ENCODE results near the gene RASL10B.

RASL10B gene

DNA sequence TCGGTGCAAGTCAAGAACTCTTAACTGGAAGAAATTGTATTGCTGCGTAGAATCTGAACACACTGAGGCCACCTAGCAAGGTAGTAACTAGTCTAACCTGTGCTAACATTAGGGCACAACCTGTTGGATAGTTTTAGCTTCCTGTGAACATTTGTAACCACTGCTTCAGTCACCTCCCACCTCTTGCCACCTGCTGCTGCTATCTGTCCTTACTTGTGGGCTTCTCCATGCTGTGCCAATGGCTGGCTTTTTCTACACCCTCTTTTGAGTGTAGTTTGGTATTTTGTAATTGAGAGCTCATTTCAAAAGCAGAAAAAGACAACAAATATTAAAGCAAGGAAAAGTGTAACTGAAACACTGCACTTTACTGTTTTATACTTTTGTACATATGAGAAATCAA lies 7.7 kb upstream of the RASL10B start:
- DNase-seq: no peak

DNA sequence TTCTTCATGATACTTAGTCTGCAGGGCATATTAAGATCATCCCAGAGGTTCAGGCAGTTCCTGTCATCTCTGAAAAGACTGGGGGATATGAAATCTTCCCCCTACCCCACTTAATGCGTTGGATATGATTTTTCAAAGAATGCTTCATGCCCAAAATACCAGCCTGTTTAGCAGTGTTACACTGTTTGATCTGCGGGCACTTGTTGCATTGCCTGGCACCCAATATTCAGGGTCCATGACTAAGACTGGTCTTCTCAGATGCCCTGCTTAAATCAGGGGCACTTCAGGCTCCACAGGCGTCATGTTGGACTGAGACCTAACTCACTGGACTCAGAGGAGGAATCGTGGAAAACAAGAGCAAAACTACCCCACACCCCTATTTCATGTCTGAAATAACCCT lies 6.4 kb upstream of the RASL10B start:
- no peak for DNase-seq

GRCh38 chr17:35725802-35726126 lies 5.7 kb upstream of the RASL10B start:
- DNase-seq: no peak

- peak; percentile 23 for DNase-seq
Measured at GRCh38 chr17:35726127-35726952, 5.1 kb upstream of the RASL10B start.

GRCh38 chr17:35726953-35727460 lies 4.4 kb upstream of the RASL10B start:
- no peak for DNase-seq

DNA sequence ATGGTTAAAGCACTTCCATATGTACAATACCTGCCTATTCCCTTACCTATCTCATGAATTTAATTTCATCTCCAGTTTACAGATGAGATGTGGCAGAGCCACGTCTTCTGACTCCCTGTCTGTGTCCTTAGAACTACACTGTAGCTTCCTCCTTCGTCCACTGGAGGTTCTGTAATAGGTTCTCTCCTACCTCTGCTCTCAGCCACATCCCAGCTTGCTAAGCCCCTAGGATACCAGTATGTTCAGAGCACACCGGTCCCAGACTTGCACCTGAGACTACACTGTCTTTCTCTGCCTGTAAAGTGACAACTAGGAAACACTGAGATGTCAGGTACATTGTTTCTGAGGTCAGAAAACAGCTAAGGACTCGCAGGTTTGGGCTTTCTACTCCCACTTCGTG lies 3.8 kb upstream of the RASL10B start:
- no peak for DNase-seq

- no peak for DNase-seq
Measured at GRCh38 chr17:35728551-35728950, 2.9 kb upstream of the RASL10B start.

- DNase-seq: no peak
Measured at GRCh38 chr17:35729405-35729833, 2.0 kb upstream of the RASL10B start.

GRCh38 chr17:35730400-35731005 lies 936 bp upstream of the RASL10B start:
- DNase-seq: no peak

DNA sequence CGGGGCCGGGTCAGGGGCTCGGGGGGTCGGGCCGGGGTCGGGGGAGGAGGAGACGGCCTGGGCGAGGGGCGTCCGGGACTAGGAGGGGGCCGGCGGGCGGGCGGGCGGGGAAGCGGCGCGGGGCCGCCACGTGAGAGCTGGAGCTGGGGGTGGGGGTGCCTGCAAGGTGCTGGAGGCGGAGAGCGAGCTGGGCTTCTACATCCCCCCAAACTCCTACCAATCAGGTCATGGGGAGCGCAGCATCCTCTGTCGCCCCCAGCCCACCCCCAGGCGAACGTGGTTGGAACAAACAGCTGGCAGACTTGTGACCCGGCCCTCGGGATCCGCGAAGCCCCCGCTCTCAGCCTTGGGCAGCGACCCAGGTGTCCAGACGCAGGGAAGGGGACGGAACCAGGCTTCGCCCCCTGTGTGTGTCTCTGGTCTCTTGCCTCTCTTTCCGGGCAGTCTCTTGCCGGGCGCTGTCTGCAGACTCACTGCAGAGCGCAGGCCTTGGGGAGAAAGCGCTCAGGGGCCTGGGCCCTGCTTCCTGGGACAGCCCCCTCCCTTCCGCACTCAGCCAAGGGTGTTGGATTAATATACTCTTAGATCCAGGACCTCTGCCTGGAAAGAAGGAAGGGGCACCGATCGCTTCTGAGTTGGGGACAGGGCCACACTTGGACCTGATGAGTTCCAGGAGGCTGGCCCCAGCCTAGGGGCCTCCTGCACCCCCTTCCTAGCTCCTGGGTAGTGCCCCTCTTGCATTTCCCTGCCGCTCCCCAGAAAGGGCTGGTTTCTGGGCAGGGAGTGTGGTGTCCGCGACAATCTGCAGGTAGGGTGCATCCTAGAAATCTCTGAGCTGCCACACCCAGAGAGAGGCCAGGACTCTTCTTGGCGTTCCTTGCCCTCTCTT lies 722 bp downstream of the RASL10B start:
- no peak for DNase-seq

GRCh38 chr17:35732806-35733136 lies 1.3 kb downstream of the RASL10B start:
- no peak for DNase-seq

DNA sequence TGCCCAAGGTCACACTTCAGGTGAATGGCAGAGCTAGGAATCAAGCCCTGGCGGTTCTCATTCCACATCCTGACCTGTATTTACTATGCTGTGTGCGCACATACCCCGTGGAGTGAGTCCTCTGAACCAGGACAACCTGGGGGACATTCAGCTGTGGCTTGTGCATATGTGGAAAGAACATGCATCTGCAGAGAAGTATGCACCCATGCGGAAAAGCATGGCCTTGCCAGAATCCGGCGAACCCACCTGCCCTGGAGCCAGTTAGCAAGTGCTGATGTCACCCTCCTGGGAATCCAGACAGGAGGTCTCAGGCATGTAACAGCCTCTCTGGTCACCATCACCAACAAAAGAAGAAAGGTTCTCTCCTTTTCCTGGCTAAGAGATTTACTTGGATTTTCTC lies 1.9 kb downstream of the RASL10B start:
- DNase-seq: no peak

GRCh38 chr17:35734396-35734795 lies 3.0 kb downstream of the RASL10B start:
- DNase-seq: no peak

GRCh38 chr17:35735036-35735805 lies 3.8 kb downstream of the RASL10B start:
- DNase-seq: no peak

- DNase-seq: no peak
Measured at GRCh38 chr17:35736236-35736635, 4.8 kb downstream of the RASL10B start.

- no peak for DNase-seq
Measured at GRCh38 chr17:35738519-35739133, 7.2 kb downstream of the RASL10B start.

- no peak for DNase-seq
Measured at GRCh38 chr17:35740216-35740615, 8.8 kb downstream of the RASL10B start.

GRCh38 chr17:35740997-35741931 lies 9.8 kb downstream of the RASL10B start:
- peak; percentile 72 for DNase-seq

- no peak for DNase-seq
Measured at GRCh38 chr17:35742496-35742895, 11.1 kb downstream of the RASL10B start.

DNA sequence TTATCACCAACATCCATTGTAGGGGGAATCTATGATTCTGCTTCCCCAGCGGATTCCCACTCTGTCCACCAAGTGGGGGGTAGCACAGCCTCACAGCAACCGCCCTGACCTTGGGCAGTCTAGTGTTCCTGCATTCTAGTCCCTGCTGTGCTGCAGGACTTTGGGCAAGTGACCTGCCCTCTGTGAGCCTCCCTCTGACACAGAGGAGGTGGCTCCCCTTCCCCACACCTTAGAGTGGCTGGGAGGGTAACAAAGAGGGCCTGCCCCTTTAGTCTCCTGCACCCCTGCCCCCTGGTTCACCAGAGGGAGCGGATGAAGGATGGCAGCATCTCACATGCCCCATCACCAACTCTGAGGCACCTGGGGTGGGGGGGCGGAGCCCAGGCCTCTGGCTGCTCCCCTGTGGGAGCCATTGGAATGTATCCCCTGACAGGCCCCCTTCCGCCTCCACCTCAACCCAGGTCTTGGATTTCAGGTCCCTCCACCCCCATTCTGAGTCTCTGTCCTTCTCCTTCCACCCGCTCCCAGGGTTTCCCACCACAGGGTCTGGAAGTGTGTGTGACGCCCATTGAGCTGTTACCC lies 11.5 kb downstream of the RASL10B start:
- no peak for DNase-seq
